Kidney (tissue), 14 donors: Measurements from ENCODE around the gene SYTL5. TPM values are rescaled to one million over a fixed set of nuclear protein-coding genes. Genes with fewer than 3 reads are reported as not detected.

Source experiments
- DNase-seq, 5 donors: peaks; one replicate each; pipeline ENCODE4 v3.0.0-alpha.2; 2013 to 2020
- FAIRE-seq: peaks from 2 replicates; lab custom pipeline; 2012; peaks lifted over from hg19 to GRCh38; lab: Jason Lieb, UNC
- H3K27ac ChIP-seq, 2 donors: one replicate each; pipeline ENCODE4 v1.7.0; 2013; ENCODE audit warnings: low read depth in 2 of 2, low read length in 2 of 2, inconsistent platforms in 1 of 2
- H3K27me3 ChIP-seq: one replicate; pipeline ENCODE4 v1.7.1; 2013; ENCODE audit warnings: low read length, inconsistent platforms; ENCODE audit not compliant: control insufficient read depth, insufficient read depth
- H3K36me3 ChIP-seq, 3 donors: one replicate each; pipeline versions ENCODE4 v1.7.0 to v1.7.1; 2013; ENCODE audit warnings: low read length in 3 of 3, control low read depth in 1 of 3, inconsistent platforms in 1 of 3; ENCODE audit not compliant: insufficient read depth in 3 of 3, control insufficient read depth in 2 of 3
- H3K4me1 ChIP-seq, 3 donors: one replicate each; pipeline versions ENCODE4 v1.7.0 to v1.7.1; 2013; ENCODE audit warnings: low read length in 3 of 3, inconsistent platforms in 1 of 3, low read depth in 1 of 3; ENCODE audit not compliant: control insufficient read depth in 2 of 3, insufficient read depth in 2 of 3
- H3K4me3 ChIP-seq, 3 donors: one replicate each; pipeline versions ENCODE4 v1.7.0 to v1.8.1; 2013; ENCODE audit warnings: low read length in 3 of 3, control low read depth in 1 of 3, inconsistent platforms in 1 of 3
- H3K9ac ChIP-seq, 3 donors: one replicate each; pipeline versions ENCODE4 v1.7.0 to v1.7.1; 2013; ENCODE audit warnings: low read length in 3 of 3, control low read depth in 1 of 3, inconsistent platforms in 1 of 3
- H3K9me3 ChIP-seq, 3 donors: one replicate each; pipeline versions ENCODE4 v1.7.0 to v1.7.1; 2013; ENCODE audit warnings: low read length in 3 of 3, control low read depth in 1 of 3, inconsistent platforms in 1 of 3; ENCODE audit not compliant: control insufficient read depth in 2 of 3, insufficient read depth in 1 of 3
- intact Hi-C: fragments of 100-400 bp; cut with DNase I; formaldehyde crosslinking; loops from one replicate; pipeline ENCODE4 v1.11.1; 2022
- polyA plus RNA-seq: library from polyadenylated mRNA; stranded (reverse); fragments of 350-450 nt; fragmentation: Illumina TruSeq; extraction: RNeasy Lipid Tissue Mini Kit (QIAGEN cat#74804); gene quantifications from one replicate; pipeline ENCODE4 v1.2.3, GENCODE V29; 2014; ENCODE audit warnings: low read depth, low replicate concordance; ENCODE audit not compliant: insufficient read depth
- total RNA-seq: library from RNA; stranded (reverse); fragmentation: NEBNext Ultra II Directional; extraction: Animal tissue kit (Norgen Biotek cat#: 25700); gene quantifications from one replicate; pipeline ENCODE4 v1.2.1, GENCODE V29; 2021
- TF ChIP-seq, protein P1 (sequence below): IDR thresholded peaks from 3 replicates; pipeline ENCODE4 v1.5.1; 2012; ENCODE audit warnings: mild to moderate bottlenecking, moderate library complexity, borderline replicate concordance; ENCODE audit not compliant: insufficient read depth; ENCODE audit errors: extremely low read depth
- donor health status: control.
- donor health status: control.
- donor health status: control.
- donor health status: control.
- donor health status: control.
- donor health status: DM: yes; HTN: yes; CAD: no.
- donor health status: Normal renal cell carcinoma (clear cell type).

SYTL5 gene
- total and polyA plus RNA-seq, 2 donors from 2014 or later, result 0.65 to 0.69 TPM

DNA sequence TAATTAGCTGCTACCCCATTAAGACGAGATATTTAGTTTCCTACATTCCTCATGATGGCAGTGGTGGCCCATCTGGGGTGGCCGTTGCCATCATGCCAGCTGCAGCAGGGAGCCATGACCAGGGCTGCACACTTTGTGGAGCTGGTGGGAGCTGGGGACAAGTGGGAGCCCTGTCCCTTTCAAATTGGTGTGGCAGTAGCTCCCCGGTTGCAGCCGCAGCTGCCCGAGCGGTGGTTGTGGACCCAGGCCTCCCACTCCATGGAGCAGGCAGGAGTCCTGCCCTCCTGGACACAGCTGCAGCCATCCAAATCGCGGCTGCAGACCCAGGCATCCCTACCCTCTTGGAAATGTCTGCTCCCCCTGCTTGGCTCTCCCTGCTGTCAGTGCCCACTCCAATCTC, 9.3 kb upstream of the SYTL5 start:
- DNase-seq (no peak), FAIRE-seq (no peak)
- H3K4me1 ChIP-seq, result no peaks in the 10 kb centered on the region
- H3K27ac ChIP-seq, result no peak overlapping the region
- H3K27me3 ChIP-seq, result no peaks in the 10 kb centered on the region
- H3K9me3 ChIP-seq, result no peaks in the 10 kb centered on the region
- H3K36me3 ChIP-seq, result no peaks in the 10 kb centered on the region
- H3K4me3 ChIP-seq, result no peak overlapping the region
- intact Hi-C loops, result no loop called here
- TF ChIP-seq, protein P1, sequence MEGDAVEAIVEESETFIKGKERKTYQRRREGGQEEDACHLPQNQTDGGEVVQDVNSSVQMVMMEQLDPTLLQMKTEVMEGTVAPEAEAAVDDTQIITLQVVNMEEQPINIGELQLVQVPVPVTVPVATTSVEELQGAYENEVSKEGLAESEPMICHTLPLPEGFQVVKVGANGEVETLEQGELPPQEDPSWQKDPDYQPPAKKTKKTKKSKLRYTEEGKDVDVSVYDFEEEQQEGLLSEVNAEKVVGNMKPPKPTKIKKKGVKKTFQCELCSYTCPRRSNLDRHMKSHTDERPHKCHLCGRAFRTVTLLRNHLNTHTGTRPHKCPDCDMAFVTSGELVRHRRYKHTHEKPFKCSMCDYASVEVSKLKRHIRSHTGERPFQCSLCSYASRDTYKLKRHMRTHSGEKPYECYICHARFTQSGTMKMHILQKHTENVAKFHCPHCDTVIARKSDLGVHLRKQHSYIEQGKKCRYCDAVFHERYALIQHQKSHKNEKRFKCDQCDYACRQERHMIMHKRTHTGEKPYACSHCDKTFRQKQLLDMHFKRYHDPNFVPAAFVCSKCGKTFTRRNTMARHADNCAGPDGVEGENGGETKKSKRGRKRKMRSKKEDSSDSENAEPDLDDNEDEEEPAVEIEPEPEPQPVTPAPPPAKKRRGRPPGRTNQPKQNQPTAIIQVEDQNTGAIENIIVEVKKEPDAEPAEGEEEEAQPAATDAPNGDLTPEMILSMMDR, result no peak
- H3K9ac ChIP-seq, result no peak overlapping the region

DNA sequence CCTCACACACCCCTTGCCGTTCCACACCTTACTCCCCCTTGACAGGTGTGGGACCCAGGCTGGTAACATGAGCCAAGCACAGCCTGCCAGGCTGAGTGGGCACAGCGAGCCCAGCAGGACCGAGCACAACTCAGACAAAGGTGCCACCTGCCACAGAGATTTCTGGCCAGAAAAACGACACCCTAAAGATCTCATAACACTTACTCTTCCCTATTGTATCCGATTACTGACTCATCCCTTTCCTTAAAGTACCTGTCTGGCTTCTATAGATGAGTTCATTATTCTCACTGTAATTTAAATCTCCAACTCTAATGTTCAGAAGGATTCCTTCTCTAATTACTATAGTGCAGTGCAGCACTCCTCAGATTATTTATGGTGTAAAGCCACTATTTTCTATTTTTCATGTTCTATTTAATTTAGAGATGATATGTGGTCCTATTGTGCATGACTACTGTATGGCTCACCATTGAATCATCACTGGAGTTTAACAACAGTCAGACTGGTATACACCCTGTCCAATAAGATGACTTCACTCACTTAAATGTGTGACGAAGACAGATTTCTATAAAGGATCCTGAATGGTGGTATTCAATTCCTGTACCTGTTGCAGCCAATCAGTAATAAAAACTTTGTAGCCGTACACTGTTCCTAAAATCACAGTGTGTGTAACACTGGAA, 7.6 kb upstream of the SYTL5 start:
- FAIRE-seq, result no peak
- intact Hi-C loops, result no loop called here

DNA sequence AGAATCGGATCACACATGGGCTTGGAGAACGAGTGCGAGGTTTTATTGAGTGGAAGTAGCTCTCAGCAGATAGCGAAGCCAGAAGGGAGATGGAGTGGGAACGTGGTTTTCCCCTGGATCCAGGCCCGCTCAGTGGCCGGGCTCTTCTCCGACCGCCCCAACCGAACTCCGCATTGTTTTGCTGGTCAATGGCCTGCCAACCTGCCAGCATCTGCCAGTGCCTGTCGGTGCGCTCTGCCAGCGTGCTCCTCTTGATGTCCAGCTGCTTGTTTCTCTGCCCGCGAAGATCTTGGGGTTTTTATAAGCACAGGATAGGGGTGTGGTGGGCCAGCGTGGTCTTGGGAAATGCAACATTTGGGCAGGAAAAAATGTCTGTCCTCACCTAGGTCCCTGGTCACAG, 5.6 kb upstream of the SYTL5 start:
- no peaks in the 10 kb centered on the region for H3K36me3 ChIP-seq
- DNase-seq (no peak), FAIRE-seq (no peak)
- H3K27me3 ChIP-seq, result no peaks in the 10 kb centered on the region
- no peaks in the 10 kb centered on the region for H3K4me1 ChIP-seq
- no peak overlapping the region for H3K4me3 ChIP-seq
- H3K9me3 ChIP-seq, result no peaks in the 10 kb centered on the region
- intact Hi-C loops, result no loop called here
- TF ChIP-seq, protein P1, result no peak
- no peak overlapping the region for H3K27ac ChIP-seq
- H3K9ac ChIP-seq, result no peak overlapping the region

More for the DNA sequence above, 7.6 kb upstream of the SYTL5 start:
- no peaks in the 10 kb centered on the region for H3K4me1 ChIP-seq
- TF ChIP-seq, protein P1, result no peak
- H3K4me3 ChIP-seq, result no peak overlapping the region
- DNase-seq, result peak in 2 of 5 donors; percentile 9 to 12
- H3K9ac ChIP-seq, result no peak overlapping the region
- H3K27me3 ChIP-seq, result no peaks in the 10 kb centered on the region
- no peaks in the 10 kb centered on the region for H3K9me3 ChIP-seq
- no peak overlapping the region for H3K27ac ChIP-seq
- no peaks in the 10 kb centered on the region for H3K36me3 ChIP-seq
